Stromal cell of bone marrow (primary cell): ENCODE data around the gene FKBP1B.
"Not testable (repeated sequence)": the region's sequence is repeated elsewhere in the genome, so short reads cannot be mapped to it uniquely, and the experiment has no call there.

ENCODE experiments used
- DNase-seq: peaks from one replicate; pipeline ENCODE4 v3.0.0-alpha.2; 2012; ENCODE audit warnings: low read depth

The FKBP1B gene

DNA sequence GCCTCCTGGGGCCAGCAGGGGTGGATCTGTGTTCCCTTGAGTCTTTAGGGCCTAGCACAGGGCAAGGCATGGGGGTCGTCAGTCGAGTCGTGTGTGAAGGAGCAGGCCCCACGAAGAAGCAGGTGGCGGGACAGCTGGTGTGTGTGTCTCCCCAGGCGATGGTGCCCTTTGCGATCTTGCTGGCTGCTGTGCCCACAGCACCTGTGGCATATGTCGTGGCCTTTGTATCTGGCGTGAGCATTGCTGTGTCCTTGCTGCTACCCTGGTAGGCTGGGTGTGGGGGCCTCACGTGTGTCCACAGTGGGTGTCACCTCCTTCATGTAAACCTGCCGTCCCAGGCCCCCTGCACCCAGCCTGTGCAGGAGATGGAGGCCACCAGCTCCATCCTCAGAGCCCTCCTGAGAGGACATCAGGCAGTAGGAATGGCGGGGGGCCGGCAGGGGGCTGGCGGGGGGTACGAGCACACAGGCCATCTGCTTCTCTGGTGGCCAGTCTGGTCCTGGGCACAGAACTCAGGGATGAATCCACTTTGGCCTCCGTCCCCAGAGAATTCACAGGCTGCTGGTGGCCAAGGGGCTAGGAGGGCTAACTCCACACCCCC is 26.5 kb upstream of the FKBP1B start:
- DNase-seq = no peak

DNA sequence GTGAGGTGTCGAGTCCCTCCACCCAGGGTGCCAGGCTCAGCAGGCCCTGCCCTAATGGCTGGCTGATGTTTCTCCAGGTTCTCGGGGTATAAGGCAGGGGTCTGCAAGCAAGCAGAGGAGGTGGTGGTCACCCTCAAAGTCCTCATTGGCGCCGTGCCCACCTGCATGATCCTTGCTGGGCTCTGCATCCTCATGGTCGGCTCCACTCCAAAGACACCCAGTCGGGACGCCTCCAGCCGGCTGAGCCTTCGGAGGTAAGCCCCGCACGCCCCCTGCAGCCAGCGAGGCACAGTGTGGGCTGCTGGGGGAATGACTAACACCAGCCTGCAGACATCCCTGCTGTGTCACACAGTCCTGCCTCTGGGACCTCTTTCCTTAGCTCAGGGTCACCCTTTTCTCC is 25.5 kb upstream of the FKBP1B start:
- DNase-seq = no peak

DNA sequence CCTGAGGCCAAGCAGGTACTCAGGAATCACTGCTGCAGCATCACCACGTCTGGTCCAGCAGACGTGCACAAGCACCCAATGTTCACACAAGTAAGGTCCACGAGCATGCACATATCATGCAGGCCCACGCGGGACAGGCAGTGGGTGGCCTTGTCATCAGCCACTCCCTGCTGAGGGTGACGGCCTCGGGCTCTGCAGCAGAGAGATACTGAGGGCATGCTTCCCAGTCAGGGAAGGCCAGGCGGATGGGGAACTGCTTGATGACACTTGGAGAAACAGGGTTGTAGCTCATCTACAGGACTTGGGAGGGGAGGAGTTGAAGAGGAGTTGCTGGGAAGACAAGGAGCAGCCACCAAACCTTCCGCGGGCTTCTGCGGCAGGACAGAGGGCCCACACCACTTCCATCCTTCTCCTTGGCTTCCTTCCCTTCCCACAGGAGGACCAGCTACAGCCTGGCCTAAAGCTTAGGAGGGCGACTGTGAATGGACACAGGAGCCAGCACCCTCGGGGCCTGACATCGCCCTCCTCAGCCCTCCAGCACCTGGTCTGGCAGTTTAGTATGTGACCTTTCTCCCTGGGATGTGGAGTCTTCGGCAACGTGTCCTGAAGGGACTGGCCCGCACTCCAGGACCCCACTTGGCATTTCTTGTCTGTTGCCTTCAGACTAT is 24.4 kb upstream of the FKBP1B start:
- no peak for DNase-seq

DNA sequence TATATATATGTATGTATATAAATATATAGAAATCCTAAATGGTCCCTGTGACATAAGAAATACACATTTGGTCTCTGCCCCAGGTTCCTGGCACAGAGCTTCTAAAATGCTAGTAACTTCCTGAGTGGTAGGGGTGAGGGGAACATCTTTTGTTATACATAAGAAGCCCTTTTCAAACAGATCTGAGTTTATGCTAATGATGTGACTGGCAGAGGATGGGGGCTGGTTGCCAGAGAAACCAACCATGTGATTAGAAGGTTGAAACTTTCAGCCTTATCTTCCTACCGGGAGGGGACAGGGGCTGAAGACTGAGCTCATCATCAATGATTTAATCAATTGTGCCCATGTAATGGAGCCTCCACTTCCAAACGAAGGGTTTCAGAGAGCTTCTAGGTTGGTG is 23.3 kb upstream of the FKBP1B start:
- no peak for DNase-seq

DNA sequence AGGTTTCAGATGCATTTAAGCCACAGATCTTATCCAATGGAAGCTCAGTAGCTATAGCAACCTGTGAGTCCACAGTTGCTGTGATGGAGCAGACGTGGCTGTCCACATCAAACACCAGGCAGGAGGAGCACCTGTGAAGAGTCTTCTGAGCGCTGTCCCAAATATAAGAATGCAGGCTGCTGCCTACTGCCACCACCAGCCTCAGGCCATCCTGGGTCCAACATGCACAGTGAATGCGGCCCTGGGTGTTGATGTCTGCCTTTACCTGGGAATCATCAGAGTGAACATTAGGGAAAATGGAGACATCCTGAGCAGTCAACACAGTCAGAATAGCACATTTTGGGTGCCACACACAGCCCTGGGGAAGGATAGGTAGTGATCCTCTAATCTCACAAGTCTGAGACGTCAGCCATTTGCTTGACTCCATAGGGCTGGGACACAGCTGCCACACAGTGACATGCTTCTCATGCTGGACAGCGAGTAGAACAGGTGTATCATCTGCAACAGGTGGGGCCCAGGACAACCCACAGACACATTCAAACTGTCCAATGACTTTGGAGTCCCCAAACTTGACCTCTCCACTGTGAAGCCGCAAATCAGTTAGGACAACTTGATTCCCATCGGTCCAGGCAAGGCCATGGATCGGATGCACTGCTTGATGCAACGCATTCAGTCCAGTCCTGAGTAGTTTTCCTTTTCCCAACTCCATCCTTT is 10.6 kb upstream of the FKBP1B start:
- no peak for DNase-seq

DNA sequence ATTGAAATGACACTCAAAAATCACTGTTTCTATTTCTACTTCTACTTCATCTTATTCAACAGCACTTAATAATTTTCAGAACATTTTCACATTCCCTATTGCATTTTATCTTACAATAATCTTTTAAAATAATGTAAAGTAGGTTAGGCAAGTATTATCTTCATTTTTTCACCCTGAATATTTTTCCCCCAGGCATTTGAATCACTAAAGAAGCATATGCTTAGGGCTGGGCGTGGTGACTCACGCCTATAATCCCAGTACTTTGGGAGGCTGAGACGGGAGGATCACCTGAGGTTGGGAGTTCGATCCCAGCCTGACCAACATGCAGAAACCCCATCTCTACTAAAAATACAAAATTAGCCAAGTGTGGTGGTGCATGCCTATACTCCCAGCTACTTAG is 9.0 kb upstream of the FKBP1B start:
- no peak for DNase-seq

DNA sequence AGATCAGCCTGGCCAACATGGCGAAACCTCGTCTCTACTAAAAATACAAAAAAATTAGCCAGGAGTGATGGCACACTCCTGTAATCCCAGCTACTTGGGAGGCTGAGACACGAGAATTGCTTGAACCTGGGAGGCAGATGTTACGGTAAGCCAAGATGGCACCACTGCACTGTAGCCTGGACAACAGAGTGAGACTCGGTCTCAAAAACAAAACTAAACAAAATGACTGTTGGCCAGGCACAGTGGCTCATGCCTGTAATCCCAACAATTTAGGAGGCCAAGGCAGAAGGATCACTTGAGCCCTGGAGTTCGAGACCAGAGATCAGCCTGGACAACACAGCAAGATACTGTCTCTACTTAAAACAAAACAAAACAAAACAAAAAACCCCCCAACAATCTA is 6.4 kb upstream of the FKBP1B start:
- DNase-seq = not testable (repeated sequence)

DNA sequence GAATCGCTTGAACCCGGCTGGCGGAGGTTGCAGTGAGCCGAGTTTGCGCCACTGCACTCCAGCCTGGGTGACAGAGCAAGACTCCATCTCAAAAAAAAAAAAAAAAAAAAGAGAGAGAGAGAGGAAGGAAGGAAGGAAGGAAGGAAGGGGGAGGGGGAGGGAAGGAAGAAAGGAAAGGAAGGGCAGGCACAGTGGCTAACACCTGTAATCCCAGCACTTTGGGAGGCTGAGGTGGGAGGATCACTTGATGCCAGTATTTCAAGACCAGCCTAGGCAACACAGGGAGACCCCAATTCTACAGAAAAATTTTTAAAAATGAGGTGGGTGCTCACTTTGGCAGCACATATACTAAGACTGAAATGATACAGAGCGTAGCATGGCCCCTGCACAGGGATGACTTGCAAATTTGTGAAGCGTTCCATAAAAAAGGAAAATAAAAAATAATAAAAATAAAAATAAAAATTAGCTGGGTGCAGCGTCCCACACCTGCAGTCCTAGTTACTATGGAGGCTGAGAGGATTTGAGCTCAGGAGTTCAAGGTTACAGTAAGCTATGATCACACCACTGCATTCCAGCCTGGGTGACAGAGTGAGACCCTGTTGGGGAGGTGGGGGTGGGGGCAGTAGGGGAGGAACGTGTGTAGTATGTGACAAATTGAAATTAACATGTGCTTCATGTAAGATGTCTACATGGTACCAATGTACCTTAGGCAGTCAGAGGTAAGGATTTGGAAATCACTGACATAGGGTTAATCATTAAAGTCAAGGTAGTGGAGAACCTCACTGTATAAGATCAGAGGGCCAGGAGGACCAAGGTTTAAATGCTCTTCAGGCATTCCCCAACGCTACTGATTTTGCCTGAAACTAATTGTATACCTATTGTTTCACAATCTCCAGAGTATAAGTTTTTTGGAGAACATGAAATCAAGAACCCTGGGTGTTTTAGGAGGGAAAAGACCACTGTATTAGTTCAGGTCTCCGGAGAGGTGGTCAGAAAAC is 3.7 kb upstream of the FKBP1B start:
- DNase-seq = no peak

DNA sequence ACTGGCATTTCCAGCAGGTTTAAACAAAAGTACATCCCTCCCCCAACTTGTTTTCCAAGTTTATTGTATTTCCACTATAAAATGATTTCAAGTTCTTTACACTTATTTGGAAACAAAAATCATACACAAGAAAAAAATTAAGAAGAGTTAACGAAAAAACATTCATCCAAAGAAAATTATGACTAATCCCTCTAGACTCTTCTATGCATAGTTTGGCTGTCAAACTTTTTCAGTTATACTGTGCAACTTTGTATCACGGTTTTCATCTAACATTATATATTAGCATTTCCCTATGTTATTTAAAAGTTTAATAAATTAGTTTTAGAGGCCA is 3.0 kb upstream of the FKBP1B start:
- DNase-seq = no peak

DNA sequence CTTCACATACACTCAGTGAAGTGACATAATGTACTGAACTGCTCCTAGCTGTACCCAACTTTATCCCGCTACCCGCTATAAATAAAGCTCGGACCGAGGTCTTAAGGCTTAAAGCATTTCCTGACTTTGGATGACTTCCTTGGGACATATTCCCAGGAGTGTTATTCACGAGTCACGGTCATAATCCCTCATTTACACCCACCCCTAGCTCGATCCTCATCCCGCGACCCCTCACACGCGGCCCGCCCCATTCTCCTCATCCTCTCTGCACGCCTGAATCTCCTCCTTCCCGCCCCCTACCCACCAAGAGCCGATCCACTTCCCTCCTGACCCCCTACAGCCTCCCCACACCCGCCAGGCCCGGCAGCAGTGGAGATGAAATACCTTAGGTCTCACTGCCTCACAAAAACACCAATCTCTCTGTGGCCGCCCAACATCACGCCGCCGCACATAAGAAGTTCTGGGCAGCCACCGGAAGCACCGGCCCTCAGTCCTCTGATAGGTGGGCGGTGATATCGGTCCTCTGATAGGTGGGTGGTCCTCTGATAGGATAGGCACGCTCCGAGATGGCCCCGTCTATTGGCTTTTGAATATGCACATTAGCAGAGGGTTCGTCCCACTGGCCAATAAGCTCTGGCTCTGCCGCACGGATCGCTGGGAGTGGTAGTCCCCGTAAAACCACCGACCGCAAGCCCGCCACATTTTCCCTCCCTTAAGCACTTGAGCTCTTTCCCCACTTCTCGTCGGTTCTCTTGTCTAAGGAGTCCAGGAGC is 2.4 kb upstream of the FKBP1B start, which contains the start of gene WDCP:
TSS of gene WDCP (minus strand) at position 462 of the 773 bp plus-strand sequence. CDS start 7,897 bp downstream, outside the sequence.
- peak; percentile 99 for DNase-seq

DNA sequence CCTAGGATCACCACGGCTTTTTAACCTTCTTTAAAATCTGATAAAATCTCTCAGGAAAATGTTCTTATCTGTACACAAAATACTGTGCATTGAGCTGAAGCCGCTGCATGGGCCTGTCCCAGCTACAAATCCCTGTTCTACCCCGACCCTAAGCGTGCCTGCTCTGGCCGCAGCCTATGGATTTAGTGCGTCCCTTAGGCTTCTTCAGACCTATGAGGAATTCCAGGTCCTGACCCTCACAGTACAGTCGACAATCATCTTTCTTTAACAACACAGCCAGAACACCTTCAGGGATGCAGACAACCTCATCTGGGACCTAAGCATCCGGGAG is 1.9 kb upstream of the FKBP1B start:
- DNase-seq = no peak

DNA sequence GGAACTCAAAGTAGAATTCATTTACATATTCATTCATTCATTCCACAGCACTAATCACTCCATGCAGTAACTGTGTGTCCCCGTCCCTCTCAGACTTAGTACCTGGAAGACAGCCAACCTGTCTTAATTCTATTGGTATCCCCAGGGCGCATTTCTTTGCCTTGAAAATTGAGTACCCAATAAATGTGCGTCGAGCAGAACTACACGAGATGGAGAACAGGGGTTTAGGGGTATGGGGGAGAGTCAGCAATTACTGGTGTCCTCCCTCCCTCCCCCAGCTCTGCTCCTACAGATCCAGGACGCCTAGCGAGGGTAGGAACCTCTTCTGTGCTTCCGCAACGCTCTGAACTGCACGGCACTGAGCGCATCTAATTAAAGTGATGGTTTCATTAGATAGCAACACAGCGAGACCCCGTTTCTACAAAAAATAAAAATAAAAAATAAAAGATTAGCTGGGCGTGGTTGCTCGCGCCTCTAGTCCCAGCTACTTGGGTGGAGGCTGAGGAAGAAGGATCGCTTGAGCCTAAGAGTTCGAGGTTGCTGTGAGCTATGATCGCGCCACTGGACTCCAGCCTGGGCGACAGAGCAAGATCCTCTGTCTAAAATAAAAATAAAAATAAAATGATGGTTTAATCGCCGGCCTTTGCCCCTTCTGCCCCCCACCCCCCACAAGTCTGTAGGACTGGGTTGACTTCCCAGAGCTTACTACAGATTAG is 614 bp upstream of the FKBP1B start:
- no peak for DNase-seq

DNA sequence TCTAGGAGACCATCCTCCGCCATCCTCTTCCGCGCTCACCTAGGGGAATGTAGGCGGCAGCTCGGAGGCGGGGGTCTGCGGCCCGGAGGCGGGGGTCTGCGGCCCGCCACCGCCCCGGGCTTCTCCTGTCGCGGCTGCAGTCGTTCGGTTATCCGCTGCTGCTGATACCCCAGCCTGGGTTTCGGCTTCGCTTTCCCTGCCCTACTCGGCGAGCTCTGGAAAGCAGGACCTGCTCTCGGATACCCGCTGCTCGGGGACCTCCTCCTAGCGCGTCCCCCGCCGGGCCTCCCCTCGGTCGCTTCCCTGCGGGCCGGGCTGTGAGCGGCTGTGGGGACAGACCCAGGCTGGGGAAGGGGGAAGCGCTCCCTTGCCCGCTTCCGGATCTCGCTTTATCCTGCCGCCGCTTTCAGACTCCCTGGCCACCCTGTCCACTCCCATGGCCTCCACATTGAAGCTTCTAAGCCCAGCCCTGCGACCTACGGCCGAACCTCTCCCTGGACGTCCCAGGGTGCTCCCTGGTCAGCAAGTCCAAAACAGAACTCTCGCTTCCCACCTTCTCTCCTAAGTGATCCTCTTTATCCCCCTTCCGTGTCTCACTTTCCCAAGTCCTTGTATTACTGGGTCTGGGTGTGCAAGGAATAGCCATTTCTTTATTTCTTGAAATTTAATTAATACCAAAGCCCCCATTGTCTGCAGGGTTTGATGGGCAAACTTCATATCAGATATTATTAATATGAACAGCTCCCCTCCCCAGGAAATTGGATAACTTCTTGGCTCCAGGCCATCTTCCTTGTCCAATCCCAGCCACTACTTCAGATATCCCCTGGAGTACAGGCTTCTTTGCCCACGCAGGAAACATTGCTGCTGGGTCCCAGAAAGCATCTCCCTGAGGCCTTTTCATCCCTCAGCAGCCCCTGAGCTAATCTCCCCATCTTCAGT is 769 bp downstream of the FKBP1B start:
- DNase-seq = no peak

DNA sequence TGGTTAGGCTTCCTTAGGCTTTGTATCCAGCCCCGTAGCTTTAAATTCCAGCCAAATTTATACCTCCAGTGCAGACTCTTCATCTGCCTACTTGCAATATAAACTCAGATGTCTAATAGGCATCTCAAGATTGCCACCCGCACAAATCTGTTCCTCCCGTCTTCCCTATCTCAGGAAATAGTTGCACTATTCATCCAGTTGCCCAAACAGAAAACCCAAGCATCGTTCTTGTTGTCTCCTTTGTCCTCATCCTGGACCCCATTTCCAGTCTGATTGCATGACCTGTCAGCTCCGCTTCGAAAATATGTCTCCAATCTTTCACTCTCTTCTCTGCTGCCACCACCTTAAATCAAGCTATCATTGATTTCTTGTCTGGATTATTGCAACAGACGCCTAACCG is 2.3 kb downstream of the FKBP1B start:
- DNase-seq = no peak

DNA sequence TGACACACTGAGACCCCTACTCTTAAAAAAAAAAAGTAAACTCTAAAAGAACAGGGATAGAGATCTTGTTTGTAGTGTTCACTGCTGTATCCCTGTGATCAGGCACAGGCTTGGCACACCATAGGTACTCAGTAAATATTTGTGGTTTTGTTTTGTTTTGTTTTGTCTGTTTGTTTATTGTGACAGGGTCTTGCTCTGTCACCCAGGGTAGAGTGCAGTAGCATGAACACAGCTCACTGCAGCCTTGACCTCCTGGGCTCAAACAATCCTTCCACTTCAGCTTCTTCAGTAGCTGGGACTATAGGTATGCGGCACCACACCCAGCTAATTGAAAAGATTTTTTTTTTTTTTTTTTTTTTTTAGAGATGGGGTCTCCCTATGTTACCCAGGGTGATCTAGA is 3.4 kb downstream of the FKBP1B start:
- DNase-seq = no peak

DNA sequence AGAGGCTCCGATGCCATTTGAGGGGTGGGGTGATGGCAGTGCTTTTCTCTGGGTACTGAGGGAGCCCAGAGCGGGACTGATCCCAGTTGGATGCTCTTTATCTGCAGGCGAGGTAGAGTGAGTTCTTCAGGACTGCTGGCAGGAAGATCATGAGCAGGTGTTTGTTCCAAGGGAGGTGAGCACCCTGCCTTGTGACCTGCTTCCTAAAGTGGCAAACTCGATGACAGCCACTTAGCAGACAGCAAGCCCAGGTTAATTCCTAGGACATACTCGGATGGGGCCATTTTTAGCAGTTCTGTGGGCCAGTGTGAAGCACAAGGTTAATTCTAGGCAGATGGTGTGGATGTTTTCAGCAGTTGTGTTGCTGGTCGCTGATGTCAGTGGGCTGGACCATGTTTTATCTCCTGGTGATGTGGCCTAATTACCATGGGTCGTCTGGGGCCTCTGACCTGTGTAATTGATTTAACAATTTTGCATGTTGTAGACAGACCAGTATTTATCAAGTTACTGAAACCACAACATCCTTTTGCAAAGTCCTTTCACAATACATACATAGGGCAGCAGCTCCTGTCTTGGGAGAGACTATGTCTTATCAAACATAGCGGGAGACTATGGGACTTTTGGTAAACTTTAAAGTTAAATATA is 4.9 kb downstream of the FKBP1B start:
- no peak for DNase-seq

DNA sequence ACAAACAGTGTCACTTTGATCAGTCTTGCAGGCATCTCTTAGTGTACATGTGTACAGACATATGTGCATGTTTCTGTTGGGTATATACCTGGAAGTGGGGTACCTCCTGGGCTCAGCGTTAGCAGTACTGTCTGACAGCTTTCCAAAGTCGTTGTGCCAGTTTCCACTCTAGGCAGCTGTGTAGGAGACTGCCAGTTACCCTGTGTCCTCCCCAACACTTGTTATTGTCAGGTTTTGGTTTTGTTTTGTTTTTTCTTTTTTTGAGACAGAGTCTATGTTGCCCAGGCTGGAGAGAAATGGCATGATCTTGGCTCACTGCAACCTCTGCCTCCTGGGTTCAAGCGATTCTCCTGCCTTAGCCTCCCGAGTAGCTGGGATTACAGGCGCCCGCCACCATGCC is 6.2 kb downstream of the FKBP1B start:
- DNase-seq = no peak

DNA sequence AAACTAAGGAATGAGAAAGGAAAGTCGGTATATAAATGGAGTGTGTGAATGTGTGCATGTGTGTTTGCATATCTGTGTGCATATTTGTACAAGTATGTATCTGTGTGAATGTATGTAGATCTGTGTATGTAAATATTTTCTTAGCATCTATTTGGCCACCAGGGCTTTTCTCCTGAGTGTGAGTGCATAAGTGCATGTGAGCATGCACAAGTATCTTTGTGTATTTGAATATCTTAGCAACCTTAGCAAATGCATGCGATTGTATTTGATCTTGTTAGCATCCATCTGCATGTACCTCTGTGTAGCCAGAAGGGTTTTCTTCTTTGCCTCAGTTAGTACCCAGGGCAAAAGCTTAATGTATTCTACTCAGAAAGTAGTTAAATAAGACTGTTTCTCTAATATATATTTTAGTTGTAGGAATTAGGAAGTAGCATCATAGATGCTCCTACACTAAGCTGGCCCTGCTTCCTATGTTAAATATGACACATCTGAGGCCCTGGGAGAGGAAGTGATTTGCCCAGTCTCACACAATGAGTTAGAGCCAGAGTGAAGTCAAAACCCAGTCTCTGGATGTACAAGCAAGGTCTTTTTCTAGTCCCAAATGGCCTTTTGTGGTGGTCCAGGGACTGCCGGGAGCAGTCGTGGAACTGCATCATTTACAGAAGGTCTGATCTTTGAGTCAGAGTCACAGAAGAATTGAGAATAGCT is 9.2 kb downstream of the FKBP1B start:
- DNase-seq = no peak

DNA sequence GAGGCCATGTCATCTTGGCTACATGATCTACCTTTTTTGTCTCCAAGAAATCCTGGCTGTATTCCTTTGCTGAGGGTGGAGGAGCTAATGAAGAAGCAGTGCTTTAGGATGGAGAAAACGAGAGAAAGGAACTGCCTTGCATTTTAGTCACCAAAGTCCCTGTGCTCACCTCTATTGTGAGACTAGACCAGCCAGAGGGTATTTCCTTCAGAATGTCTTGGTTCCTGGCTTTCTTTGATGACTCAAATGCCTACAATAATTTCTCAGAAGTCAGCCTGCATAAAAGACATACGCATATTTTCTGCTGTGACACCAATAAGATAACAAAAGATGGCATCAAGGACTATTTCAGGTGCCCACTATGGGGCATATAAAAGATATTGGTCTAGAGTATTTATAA is 15.8 kb downstream of the FKBP1B start:
- no peak for DNase-seq
